Midbrain (tissue), 1 donor: ENCODE data around the gene CFAP44.
"Not testable (repeated sequence)": the region's sequence is repeated elsewhere in the genome, so short reads cannot be mapped to it uniquely, and the experiment has no call there.

Experiments used
- DNase-seq: peaks from one replicate; lab custom pipeline; 2025; lab: John Stamatoyannopoulos, UW

CFAP44 gene, protein sequence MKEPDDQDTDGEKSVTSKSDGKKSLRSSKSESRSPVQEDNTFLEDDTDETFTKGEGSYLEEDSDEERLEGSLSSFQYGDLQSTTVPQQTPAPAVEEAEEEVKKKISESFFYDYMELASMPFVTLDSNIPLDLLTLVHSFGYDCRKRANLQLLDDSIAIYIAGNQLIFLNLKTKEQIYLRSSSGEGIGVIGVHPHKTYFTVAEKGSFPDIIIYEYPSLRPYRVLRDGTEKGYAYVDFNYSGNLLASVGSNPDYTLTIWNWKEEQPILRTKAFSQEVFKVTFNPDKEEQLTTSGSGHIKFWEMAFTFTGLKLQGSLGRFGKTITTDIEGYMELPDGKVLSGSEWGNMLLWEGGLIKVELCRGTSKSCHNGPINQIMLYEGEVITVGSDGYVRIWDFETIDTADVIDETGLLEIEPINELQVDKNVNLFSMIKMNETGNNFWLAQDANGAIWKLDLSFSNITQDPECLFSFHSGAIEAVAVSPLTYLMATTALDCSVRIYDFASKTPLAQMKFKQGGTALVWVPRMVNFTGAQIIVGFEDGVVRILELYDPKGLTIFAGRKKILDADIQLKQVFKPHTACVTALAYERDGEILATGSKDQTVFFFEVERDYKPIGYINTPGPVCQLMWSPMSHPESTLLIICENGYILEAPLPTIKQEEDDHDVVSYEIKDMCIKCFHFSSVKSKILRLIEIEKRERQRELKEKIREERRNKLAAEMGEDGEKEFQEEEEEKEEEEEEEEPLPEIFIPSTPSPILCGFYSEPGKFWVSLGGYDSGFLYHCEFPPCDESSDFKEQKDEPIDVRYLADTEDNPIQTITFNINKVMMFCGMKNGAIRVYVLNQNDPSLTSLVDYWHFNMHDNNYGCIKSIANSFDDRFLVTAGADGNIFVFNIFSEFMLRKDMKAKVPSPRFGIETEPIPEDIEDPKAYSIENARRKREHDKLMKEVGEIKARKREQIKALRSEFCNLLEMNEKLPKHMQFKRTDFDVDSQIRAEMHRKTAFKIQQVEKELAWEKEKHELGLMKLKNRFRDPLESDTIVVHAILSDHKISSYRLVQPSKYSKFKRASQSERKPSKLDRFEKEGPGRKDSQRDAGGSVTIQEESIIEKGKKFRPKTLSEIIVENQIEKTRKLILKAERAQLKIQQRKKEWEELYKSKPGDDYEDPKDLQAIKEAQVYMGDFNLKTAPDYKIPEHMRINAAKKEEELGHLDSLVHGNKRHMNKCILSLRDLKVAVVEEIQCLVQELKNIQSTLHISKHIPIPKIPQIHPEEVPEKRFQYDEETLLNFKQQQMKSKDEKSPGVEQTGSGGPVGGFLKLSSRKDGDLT (N-terminal part only)

DNA sequence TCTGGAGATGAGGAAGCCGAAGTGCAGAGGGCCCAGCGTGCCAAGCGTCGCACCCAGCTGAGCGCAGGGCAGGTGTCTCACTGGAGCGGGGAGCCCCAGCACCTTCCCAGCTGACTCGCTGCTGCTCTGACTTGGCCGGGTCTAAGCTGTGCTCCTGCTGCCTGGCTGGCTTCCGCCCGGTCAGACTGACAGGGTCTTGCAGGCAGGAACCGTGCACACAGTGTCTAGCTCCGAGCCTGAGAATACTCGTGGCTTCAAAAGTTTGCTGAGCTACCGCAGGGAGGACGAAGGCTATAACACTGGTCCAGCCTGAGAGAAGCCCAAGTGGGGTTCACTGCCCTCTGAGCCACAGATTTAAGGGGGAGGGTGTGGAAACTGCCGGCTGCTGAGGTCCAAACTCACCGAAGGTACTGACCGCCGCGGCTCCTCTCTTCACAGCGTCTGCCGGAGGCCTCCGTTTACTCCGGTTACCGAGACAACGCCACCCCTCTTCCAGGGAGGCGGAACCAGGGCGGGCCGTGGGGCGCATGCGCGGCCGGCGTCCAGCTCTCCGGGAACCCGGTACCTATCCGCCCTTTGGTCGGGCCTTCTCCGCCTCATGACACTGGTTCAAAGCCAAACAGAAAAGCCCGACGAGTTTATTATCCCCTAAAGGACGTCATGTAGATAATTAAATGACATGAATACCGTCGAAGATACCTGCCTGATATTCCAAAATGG, at the start of gene CFAP44:
Gene CFAP44, minus strand, starts transcription at position 443 of the 720 bp plus-strand sequence. CDS start 7,829 bp downstream, outside the sequence.
- DNase-seq = peak; percentile 72

DNA sequence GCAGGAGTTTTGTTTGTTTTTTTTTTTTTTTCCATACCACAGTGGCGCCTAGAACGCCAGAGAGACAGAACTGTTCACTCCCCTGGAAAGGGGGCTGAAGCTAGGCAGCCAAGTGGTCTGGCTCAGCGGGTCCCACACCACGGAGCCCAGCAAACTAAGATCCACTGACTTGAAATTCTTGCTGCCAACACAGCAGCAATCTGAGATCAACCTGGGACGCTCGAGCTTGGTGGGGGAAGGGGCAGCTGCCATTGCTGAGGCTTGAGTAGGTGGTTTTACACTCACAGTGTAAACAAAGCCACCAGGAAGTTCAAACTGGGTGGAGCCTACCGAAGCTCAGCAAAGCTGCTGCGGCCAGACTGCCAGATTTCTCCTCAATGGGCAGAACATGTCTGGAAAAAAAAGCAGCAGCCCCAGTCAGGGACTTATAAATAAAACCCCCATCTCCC, 43.9 kb upstream of the CFAP44 start:
- DNase-seq = no peak

DNA sequence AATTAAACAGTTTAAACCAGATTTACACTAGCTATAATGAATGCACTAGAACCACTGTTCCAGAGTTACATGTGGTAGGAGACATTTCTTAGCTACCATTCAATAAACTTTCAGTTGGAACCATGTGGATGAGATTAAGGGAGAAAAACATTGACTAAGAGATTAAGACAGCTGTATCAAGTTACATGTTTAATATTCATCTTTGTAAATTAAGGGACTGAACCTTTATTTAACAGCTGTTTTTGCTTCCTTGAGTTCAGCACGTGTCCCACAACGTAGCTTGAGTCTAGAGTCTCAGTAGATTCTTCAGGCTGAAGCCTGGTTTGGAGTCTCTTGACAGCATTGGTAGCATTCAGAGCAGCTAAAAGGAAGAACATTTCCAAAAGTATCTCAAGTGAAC, 27.2 kb upstream of the CFAP44 start:
- no peak for DNase-seq

DNA sequence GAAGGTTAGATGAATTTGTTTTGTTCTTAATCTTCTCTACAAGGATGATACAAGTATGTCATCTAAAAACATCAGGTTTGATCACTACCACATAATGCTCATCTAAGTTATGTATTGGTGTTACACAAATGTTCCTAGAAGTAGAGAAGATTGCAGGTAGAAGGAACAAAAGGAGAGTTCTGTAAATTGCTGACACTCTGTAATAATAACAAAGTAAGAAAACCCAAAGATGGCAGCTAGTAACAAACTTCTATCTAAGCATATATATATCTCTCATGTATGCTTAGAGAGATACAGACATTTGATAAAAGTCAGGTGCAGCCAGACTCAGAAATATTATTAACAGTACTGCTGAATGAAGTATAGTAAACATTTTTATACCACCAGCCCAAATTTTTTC, 20.2 kb upstream of the CFAP44 start:
- no peak for DNase-seq

DNA sequence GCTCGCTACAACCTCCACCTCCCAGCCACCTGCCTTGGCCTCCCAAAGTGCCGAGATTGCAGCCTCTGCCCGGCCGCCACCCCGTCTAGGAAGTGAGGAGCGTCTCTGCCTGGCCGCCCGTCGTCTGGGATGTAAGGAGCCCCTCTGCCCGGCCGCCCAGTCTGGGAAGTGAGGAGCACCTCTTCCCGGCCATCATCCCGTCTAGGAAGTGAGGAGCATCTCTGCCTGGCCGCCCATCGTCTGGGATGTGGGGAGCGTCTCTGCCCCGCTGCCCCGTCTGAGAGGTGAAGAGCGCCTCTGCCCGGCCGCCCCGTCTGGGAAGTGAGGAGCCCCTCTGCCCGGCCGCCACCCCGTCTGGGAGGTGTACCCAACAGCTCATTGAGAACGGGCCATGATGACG, 17.3 kb upstream of the CFAP44 start:
- not testable (repeated sequence) for DNase-seq

DNA sequence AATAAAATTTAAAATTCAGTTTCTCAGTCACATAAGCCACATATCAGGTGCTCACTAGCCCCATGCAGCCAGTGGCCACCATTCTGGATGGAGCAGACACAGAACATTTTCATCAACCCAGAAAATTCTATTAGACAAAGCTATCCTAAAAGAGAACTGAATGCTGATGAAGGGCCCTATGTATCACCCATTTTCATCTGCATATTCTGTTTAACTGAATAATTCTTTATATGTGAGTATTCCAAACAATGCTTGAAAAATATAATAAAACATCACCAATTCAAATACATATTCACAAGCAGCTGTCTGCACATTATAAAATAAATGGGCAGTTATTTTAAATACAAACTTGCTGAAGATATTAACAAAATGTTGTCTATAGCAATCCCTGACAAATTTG, 14.2 kb upstream of the CFAP44 start:
- no peak for DNase-seq

DNA sequence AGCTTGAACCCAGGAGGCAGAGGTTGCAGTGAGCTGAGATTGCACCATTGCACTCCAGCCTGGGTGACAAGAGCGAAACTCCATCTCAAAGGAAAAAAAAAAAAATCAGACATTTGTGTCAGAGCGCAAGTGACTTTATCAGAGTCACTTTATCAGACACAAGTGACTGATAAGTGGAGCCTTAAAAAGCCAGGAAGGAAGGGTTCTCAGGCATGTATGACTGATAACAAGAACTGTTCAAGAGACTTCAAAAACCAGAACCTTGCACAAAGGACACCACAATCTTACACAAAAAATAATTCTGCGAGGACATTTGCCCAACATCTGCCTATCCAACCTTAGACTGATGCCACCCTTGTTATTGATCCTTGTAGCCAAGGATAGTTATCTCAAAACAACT, 13.3 kb upstream of the CFAP44 start:
- no peak for DNase-seq

DNA sequence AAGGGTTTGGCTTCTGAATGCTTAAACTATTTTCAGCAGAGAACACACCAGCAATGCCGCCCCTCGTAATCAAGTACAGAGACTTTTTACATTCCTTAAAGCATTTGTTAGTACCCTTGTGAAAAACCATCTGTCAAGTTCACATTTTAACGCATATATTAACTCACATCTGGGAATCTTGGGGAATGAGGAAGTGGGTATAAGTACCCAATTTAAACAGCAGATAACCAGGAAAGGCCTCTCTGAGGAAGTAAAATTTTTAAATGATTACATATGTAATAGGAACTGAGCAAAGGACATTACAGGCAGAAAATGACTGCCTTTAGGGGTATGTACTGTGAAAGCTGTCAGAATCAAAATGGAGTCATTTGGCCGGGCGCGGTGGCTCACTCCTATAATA, 12.8 kb upstream of the CFAP44 start:
- DNase-seq = no peak

DNA sequence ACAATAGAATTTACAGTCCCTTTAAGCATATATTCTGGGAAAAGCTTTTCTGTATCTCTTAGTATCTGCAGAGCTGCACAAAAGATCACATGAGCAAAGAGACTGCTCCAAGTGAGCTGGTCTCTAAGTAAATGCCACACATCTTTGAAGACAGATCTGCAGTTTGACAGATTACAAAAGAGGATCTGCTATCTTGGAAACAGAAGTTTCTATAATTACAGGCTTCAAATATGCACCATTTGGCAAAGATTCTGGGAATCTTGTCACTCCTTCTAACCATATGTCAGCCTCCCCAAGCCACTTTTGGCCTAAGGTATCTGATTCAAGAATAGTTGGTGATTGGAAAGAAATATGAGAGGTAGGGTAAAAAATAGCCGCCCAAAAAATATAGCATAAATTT, 9.6 kb upstream of the CFAP44 start:
- DNase-seq = no peak

DNA sequence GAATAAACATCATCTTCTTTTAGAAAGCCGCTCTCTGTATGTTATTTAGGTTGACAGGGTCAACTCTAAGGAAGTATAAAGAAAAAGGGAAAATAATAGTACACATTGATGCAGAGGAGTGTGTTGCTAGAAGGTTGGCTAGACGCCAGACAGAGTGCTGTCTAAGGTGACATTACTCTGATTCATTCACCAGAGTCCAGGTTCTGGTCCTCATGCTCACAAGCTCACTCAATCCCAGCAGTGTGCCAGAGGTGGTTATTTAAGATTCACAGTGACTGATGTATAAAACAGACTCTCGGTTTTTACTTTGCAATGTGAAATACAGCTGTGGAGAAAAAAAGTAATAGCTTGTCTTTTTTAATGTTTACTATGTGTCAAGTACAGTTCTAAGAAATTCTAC, 1.7 kb downstream of the CFAP44 start:
- DNase-seq = no peak

DNA sequence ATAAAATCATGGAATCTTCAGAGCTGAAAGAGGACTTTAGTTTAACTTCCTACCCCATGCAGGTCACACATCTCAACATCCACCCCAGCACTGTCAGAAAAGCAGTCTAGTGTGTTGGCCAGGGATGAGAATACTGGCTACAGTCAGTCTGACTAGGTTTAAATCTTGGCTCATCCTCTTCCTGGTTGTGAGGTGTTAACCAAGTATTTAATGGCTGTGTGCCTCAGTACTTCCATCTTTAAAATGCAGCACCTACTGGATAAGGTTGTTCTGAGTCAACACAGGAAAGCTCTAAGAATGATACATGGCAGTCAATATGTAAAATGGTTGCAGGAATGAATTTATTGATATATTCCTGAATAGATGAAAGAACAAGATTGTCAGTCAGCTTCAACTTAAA, 3.1 kb downstream of the CFAP44 start:
- DNase-seq = no peak

DNA sequence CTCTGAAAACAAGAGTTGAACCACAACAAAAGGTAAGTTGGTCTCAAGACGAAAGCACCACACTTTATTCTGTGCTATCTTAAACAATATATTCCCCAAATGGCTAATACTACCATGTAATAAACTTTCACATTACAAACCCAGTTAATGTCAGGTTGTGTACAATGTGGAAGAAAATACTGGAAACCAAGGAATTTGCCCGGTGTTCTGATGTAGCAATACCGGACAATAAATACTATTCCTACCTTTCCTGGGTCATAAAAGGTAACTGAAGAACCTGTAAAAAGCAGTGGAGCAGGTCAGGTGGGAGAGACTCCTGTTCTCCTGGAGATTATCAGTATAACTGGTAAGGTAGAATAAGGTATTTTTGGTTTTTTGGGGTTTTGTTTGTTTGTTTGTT, 3.9 kb downstream of the CFAP44 start:
- no peak for DNase-seq

DNA sequence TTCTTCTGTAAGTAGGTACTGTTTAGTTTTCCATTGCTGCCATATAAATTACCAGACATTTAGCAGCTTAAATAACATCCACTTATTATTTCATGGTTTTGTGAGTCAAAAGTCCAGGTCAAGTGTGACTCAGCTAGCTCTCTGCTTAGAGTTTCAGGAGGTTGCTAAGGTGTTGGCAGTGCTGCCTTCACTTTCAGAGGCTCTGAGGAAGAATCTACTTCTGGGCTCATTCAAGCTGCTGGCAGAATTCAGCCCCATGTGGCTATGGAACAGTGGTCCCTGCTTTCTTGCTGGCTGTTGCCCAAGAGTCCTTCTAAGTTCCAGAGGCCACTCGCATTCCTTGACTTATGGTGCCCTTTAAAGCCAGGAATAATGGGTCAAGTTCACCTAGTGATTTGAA, 4.5 kb downstream of the CFAP44 start:
- DNase-seq = no peak

DNA sequence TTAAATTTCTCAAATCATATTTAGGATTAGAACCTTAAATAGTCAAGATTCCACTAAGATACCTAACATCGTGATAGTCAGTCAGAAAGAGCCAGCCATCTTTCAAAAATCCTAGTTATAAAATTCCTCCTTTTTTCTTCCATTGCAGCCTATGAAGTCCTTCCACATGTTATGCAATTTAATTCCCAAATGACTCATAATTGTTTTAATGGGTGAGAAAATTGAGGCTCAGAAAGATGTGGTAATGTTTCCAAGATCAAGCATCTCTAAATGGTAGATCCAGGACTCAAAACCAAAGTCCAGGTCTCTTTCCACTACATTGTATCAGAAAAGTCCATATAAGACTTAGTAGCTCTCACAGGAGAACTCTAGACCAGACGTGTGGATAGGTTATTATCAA, 9.5 kb downstream of the CFAP44 start:
- DNase-seq = no peak

DNA sequence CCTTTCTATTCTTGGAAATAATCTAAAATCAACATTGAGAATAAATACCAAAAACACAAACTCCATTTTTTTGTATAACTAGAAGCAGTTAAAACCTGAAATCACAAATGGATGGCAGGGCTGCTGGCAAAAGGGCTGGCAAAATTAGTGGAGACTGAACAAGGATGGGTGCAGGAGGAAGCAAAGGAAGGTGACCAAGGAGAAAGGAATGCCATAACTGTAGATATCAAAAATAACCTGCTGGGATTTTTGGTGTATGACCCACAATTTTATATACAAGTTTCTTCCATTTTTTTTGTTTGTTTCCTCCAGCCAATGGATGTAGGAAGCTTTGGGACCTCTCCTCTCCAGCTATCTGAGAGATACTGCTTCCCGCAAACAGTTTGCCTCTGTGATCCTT, 12.7 kb downstream of the CFAP44 start:
- DNase-seq = no peak

DNA sequence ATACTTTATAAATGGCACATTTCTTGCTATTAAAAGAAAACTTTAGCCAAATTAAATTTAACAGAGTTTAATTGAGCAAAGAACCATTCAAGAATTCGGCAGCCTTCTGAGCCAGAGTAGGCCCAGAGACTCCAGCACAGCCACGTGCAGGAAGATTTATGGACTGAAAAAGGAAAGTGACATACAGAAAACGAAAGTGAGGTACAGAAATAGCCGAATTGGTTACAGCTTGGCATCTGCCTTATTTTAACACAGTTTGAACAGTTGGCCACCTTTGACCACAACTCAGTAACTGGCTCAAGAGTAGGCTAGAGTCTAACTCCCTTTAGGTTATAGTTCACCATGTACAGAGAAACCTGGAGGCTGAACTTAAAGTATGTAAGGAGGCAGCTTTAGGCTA, 17.6 kb downstream of the CFAP44 start:
- DNase-seq = no peak

DNA sequence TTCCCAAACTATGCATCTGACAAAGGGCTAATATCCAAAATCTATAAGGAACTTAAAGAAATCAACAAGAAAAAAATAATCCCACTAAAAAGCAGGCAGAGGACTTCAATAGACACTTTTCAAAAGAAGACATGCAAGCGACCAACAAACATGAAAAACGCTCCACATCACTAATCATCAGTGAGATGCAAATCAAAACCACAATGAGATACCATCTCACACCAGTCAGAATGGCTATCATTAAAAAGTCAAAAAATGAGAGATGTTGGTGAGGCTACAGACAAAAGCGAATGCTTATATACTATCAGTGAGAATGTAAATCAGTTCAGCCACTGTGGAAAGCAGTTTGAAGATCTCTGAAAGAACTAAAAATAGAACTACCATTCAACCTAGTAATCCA, 20.2 kb downstream of the CFAP44 start:
- no peak for DNase-seq

DNA sequence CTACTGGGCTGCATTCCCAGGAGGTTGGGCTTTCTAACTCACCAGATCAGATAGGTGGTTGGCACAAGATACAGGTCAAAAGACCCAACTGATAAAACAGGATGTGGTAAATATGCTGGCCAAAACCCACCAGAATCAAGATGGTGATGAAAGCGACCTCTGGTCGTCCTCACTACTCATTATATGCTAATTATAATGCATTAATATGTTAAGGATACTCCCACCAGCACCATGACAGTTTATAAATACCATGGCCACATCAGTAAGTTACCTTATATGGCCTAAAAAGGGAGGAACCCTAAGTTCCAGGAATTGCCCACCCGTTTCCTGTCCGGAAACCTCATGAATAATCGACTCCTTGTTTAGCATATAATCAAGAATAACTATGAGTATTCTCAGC, 31.6 kb downstream of the CFAP44 start:
- DNase-seq = no peak

DNA sequence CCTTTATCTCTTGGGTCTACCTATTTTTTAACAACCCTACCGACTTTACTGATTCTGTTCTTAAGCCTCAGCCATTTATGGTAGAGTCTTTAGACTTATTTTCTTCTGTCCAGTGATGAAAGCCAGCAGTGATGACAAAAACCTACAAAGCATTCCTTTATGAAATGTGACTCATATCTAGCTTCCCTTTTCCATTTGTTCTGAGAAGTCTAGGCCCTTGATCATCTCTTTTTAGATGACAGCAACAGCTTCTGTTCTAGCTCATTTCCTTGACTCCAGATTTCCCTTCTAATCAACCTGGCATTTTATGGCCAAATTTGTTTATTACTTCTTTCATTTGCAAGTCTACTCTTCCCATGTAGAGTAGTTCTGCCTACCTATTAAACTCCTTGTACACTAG, 36.1 kb downstream of the CFAP44 start:
- DNase-seq = no peak

DNA sequence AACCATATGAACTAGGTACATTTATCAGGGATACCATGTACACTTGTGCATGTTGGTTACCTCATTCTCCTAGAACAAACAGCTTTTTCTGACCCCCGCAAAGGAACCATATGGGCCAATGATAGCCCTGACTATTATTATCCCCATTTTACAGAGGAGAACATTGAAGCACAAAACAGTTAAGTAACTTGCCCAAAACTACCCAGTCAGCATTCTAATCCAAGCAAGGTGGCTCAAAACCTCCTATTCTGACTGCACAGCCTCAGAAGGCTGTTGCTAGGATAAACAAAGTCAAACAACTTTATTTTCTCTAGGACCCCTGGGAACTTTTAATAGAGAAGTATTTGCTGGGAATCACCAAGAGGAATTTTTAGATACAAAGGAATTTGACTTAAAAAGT, 36.7 kb downstream of the CFAP44 start:
- DNase-seq = no peak
